ENCODE results near the gene C8A.

The C8A gene

GRCh38 chr1:56849750-56850149 is 4.8 kb upstream of the C8A start:
- H3K4me3 ChIP-seq (ENCODE audit: low read length): no peak overlapping the region
- DNase-seq (ENCODE audit: low read depth): no peak
- TF ChIP-seq CTCF (conservative IDR thresholded peaks at IDR 0.05; ENCODE audit: low read depth, low read length): no peak

- DNase-seq (ENCODE audit: low read depth): no peak
- no peak for TF ChIP-seq CTCF (conservative IDR thresholded peaks at IDR 0.05; ENCODE audit: low read depth, low read length)
- no peak overlapping the region for H3K4me3 ChIP-seq (ENCODE audit: low read length)
Observed at GRCh38 chr1:56850411-56850810, 4.2 kb upstream of the C8A start.

- no peak for TF ChIP-seq CTCF (conservative IDR thresholded peaks at IDR 0.05; ENCODE audit: low read depth, low read length)
- no peak overlapping the region for H3K4me3 ChIP-seq (ENCODE audit: low read length)
- DNase-seq (ENCODE audit: low read depth): no peak
Observed at GRCh38 chr1:56850922-56851321, 3.7 kb upstream of the C8A start.

GRCh38 chr1:56852476-56852875 is 2.1 kb upstream of the C8A start:
- no peak overlapping the region for H3K4me3 ChIP-seq (ENCODE audit: low read length)
- no peak for DNase-seq (ENCODE audit: low read depth)

GRCh38 chr1:56855190-56855589 is 593 bp downstream of the C8A start:
- no peak overlapping the region for H3K4me3 ChIP-seq (ENCODE audit: low read length)
- TF ChIP-seq CTCF (conservative IDR thresholded peaks at IDR 0.05; ENCODE audit: low read depth, low read length): no peak
- no peak for DNase-seq (ENCODE audit: low read depth)

More at GRCh38 chr1:56852476-56852875, 2.1 kb upstream of the C8A start:
- no peak for TF ChIP-seq CTCF (conservative IDR thresholded peaks at IDR 0.05; ENCODE audit: low read depth, low read length)

- no peak for DNase-seq (ENCODE audit: low read depth)
- no peak for TF ChIP-seq CTCF (conservative IDR thresholded peaks at IDR 0.05; ENCODE audit: low read depth, low read length)
- no peak overlapping the region for H3K4me3 ChIP-seq (ENCODE audit: low read length)
Observed at GRCh38 chr1:56856186-56856585, 1.6 kb downstream of the C8A start.

- no peak for DNase-seq (ENCODE audit: low read depth)
- H3K4me3 ChIP-seq (ENCODE audit: low read length): no peak overlapping the region
- no peak for TF ChIP-seq CTCF (conservative IDR thresholded peaks at IDR 0.05; ENCODE audit: low read depth, low read length)
Observed at GRCh38 chr1:56859287-56859686, 4.7 kb downstream of the C8A start.
